Heart left ventricle (tissue), 16 donors: ENCODE measurements around the gene ROPN1L. TPM values are rescaled to one million over a fixed set of nuclear protein-coding genes. Genes with fewer than 3 reads are reported as not detected.
A peak's percentile ranks its signal among the peaks of the same experiment; 100 is the strongest.

Experiments used
- ATAC-seq, 4 donors: fragments of 200-7000 bp; cut with Tn5 transposase; one replicate each; pipeline ENCODE4 v1.9.1; 2020 to 2022; ENCODE audit warnings: moderate library complexity in 4 of 4, mild to moderate bottlenecking in 3 of 4, moderate number of reproducible peaks in 1 of 4
- DNase-seq, 5 donors: peaks; one replicate each; pipeline ENCODE4 v3.0.0-alpha.2; 2020
- H3K27ac ChIP-seq, 12 donors: fragments of 200-600 bp; sonication (generic) in 4 of 12; one replicate each; pipeline versions ENCODE4 v1.5.0 to v1.8.0; 2016 to 2022; ENCODE audit warnings: mild to moderate bottlenecking in 2 of 12
- H3K27me3 ChIP-seq, 9 donors: fragments of 200-600 bp; sonication (generic) in 2 of 9; one replicate each; pipeline versions ENCODE4 v1.5.1 to v1.8.0; 2016 to 2022; ENCODE audit warnings: mild to moderate bottlenecking in 3 of 9
- H3K36me3 ChIP-seq, 9 donors: fragments of 200-600 bp; sonication (generic) in 2 of 9; one replicate each; pipeline versions ENCODE4 v1.5.0 to v1.8.0; 2018 to 2022; ENCODE audit warnings: mild to moderate bottlenecking in 2 of 9
- H3K4me1 ChIP-seq, 12 donors: fragments of 200-600 bp; sonication (generic) in 4 of 12; one replicate each; pipeline versions ENCODE4 v1.5.0 to v1.8.0; 2016 to 2022; ENCODE audit warnings: mild to moderate bottlenecking in 3 of 12
- H3K4me3 ChIP-seq, 12 donors: fragments of 200-600 bp; sonication (generic) in 4 of 12; one replicate each; pipeline versions ENCODE4 v1.5.0 to v1.8.0; 2017 to 2022; ENCODE audit warnings: mild to moderate bottlenecking in 9 of 12, moderate library complexity in 4 of 12
- H3K9me3 ChIP-seq, 12 donors: fragments of 200-600 bp; sonication (generic) in 4 of 12; one replicate each; pipeline versions ENCODE4 v1.5.0 to v1.8.0; 2016 to 2022; ENCODE audit warnings: mild to moderate bottlenecking in 1 of 12
- CTCF ChIP-seq, 12 donors: fragments of 200-600 bp; sonication (generic) in 4 of 12; IDR thresholded peaks; one replicate each; pipeline versions ENCODE4 v1.5.0 to v1.8.0; 2018 to 2022; ENCODE audit warnings: antibody characterized with exemption in 12 of 12, mild to moderate bottlenecking in 5 of 12
- POLR2A ChIP-seq, 2 donors: fragments of 450-650 bp; IDR thresholded peaks; one replicate each; pipeline ENCODE4 v1.6.1; 2017; ENCODE audit warnings: antibody characterized with exemption in 2 of 2, mild to moderate bottlenecking in 2 of 2, moderate library complexity in 2 of 2
- WGBS, 4 donors: extraction: QIAGEN DNeasy Blood & Tissue Kit in 2 of 4; methylation state at CpG; one replicate each; pipeline versions ENCODE4 v1.1.5 to v1.1.7; 2013 to 2018; 5-methylcytosine and 5-hydroxymethylcytosine counted together
- intact Hi-C, 10 donors: fragments of 100-400 bp; cut with DNase I; formaldehyde crosslinking; loops; one replicate each; pipeline versions ENCODE4 v1.11.1 to v1.14.2; 2022
- polyA plus RNA-seq, 2 donors: library from polyadenylated mRNA; stranded (reverse); fragments of 200-250 nt; gene quantifications; one replicate each; pipeline ENCODE4 v1.2.3, GENCODE V29; 2013
- total RNA-seq, 9 donors: library from RNA; depleted of rRNA in 2 of 9; stranded (reverse); fragments of >200 nt in 2 of 9; fragmentation: NEBNext Ultra II Directional in 3 of 9; extraction: Animal tissue kit (Norgen Biotek cat#: 25700) in 3 of 9; gene quantifications; one replicate each; pipeline versions ENCODE4 v1.1.0 to v1.2.4, GENCODE V29; 2016 to 2023
- donor health status: ischemic (EF 13 %, LVEDD 7.1; RV severe dilation, severe dysfunction).
- donor health status: healthy with polysubstance abuse.
- donor health status: DM: no; HTN: yes; CAD: no.
- donor health status: DM: no; HTN: no; CAD: no.
- donor health status: ischemic (EF 25% LVEDD 6.9; RV normal size, moderate dysfunction).
- donor health status: ischemic (EF 25% LVEDD 5.7; RV mildly dilated, moderate dysfunction).
- donor health status: healthy.
- donor health status: DM: yes; HTN: yes; CAD: no.
- donor health status: ischemic (EF 35%, LVEDD 5.7; RV mildly dilated, moderate dysfunction).
- donor health status: nonischemic (EF 11% LVEDD 7.7; RV severe dilation, severe dysfunction).
- donor health status: DM: yes; HTN: yes; CAD: no.
- donor health status: PGD.
- donor health status: ischemic (EF 29% LVEDD 5.4; RV normal size, mild dysfunction).
- donor health status: nonischemic (EF 23%, LVEDD 6.1; RV moderate dilation, normal function).

The ROPN1L gene
- total and polyA plus RNA-seq, 11 donors, result 0.14 to 0.81 (median 0.46) TPM; not detected in 4

- DNase-seq (no peak), ATAC-seq (no peak)
- H3K4me1 ChIP-seq, result peaks cover 0 to 24% (median 11%) of the 10 kb centered on the region in 12 donors
- intact Hi-C loops, result loop anchor here in 1 of 10 donors (10.0 kb wide), 1 partner anchor 91 kb away; no protein-coding TSS in a partner anchor
- TF ChIP-seq CTCF (IDR thresholded peaks at IDR 0.05) (no peak), POLR2A (IDR thresholded peaks at IDR 0.05) (no peak)
- H3K9me3 ChIP-seq, result no peaks in the 10 kb centered on the region
- no peaks in the 10 kb centered on the region for H3K27me3 ChIP-seq
- H3K4me3 ChIP-seq, result no peak overlapping the region
- no peaks in the 10 kb centered on the region for H3K36me3 ChIP-seq
- no peak overlapping the region for H3K27ac ChIP-seq
- 93 to 95% (median 95%) methylated on average over 11 of the region's 11 CpGs for WGBS, 4 donors
Measured at GRCh38 chr5:10464173-10464572, 22.5 kb downstream of the ROPN1L start.

GRCh38 chr5:10465726-10466125 lies 24.0 kb downstream of the ROPN1L start:
- no peak for TF ChIP-seq CTCF (IDR thresholded peaks at IDR 0.05)
- no peak for TF ChIP-seq POLR2A (IDR thresholded peaks at IDR 0.05)
- Histone ChIP-seq H3K27me3 (no peaks in the 10 kb centered on the region), H3K9me3 (no peaks in the 10 kb centered on the region), H3K36me3 (no peaks in the 10 kb centered on the region), H3K4me1 (peaks cover 0 to 14% (median 4%) of the 10 kb centered on the region in 12 donors), H3K27ac (no peak overlapping the region), H3K4me3 (no peak overlapping the region)
- intact Hi-C loops, result loop anchor here in 1 of 10 donors (10.0 kb wide), 1 partner anchor 89 kb away; no protein-coding TSS in a partner anchor
- DNase-seq (no peak), ATAC-seq (no peak)
- 97% methylated on average over 10 of the region's 10 CpGs for WGBS, 4 donors

GRCh38 chr5:10466446-10467073 lies 24.9 kb downstream of the ROPN1L start:
- DNase-seq (no peak), ATAC-seq (no peak)
- Histone ChIP-seq H3K9me3 (no peaks in the 10 kb centered on the region), H3K27me3 (no peaks in the 10 kb centered on the region), H3K4me3 (no peak overlapping the region), H3K27ac (no peak overlapping the region), H3K36me3 (no peaks in the 10 kb centered on the region), H3K4me1 (peaks cover 0 to 14% (median 0%) of the 10 kb centered on the region in 12 donors)
- TF ChIP-seq POLR2A (IDR thresholded peaks at IDR 0.05), result no peak
- TF ChIP-seq CTCF (IDR thresholded peaks at IDR 0.05), result no peak
- WGBS, 4 donors, result 91 to 98% (median 93%) methylated on average over 17 of the region's 17 CpGs
- intact Hi-C loops, result loop anchor here in 1 of 10 donors (10.0 kb wide), 1 partner anchor 88 kb away; no protein-coding TSS in a partner anchor

GRCh38 chr5:10467281-10468198 lies 25.9 kb downstream of the ROPN1L start:
- H3K27ac ChIP-seq, result no peak overlapping the region
- H3K27me3 ChIP-seq, result no peaks in the 10 kb centered on the region
- intact Hi-C loops, result loop anchor here in 1 of 10 donors (10.0 kb wide), 1 partner anchor 87 kb away; no protein-coding TSS in a partner anchor
- WGBS, 4 donors, result 61 to 74% (median 67%) methylated on average over 20 to 21 of the region's 21 CpGs
- no peaks in the 10 kb centered on the region for H3K9me3 ChIP-seq
- DNase-seq, result no peak
- TF ChIP-seq POLR2A (IDR thresholded peaks at IDR 0.05) (no peak), CTCF (IDR thresholded peaks at IDR 0.05) (no peak)
- no peaks in the 10 kb centered on the region for H3K36me3 ChIP-seq
- peak in 1 of 4 donors; percentile 36 for ATAC-seq
- H3K4me1 ChIP-seq, result peaks cover 0 to 14% (median 0%) of the 10 kb centered on the region in 12 donors
- H3K4me3 ChIP-seq, result no peak overlapping the region
